Transverse colon (tissue), 4 donors: ENCODE measurements around the gene IGFBP7. TPM values are rescaled to one million over a fixed set of nuclear protein-coding genes. Genes with fewer than 3 reads are reported as not detected.

ENCODE experiments used
- DNase-seq: peaks from one replicate; pipeline ENCODE4 v3.0.0-alpha.2; 2019
- H3K27ac ChIP-seq, 4 donors: fragments of 200-600 bp; sonication (generic); 2 replicates each; pipeline ENCODE4 v1.5.1; 2016 to 2018; ENCODE audit warnings: inconsistent platforms in 4 of 4
- H3K27me3 ChIP-seq: fragments of 200-600 bp; sonication (generic); 2 replicates; pipeline ENCODE4 v1.5.1; 2017; ENCODE audit warnings: inconsistent platforms
- H3K36me3 ChIP-seq, 4 donors: fragments of 200-600 bp; sonication (generic); 2 replicates each; pipeline ENCODE4 v1.5.1; 2017 to 2019; ENCODE audit warnings: inconsistent platforms in 4 of 4
- H3K4me1 ChIP-seq, 4 donors: fragments of 200-600 bp; sonication (generic); 2 replicates each; pipeline ENCODE4 v1.5.1; 2017 to 2020; ENCODE audit warnings: inconsistent platforms in 4 of 4
- H3K4me3 ChIP-seq, 4 donors: fragments of 200-600 bp; sonication (generic); 1 replicate in 1 of 4; 2 replicates in 3 of 4; pipeline versions ENCODE4 v1.5.1 to v1.6.1; 2017 to 2019; ENCODE audit warnings: inconsistent platforms in 4 of 4
- H3K9me3 ChIP-seq, 2 donors: fragments of 200-600 bp; sonication (generic); 2 replicates each; pipeline ENCODE4 v1.5.1; 2017 to 2019; ENCODE audit warnings: inconsistent platforms in 2 of 2
- EP300 ChIP-seq: sonication (generic); formaldehyde crosslinking; IDR thresholded peaks from one replicate; pipeline ENCODE4 v1.6.1; 2017; ENCODE audit warnings: antibody characterized with exemption, low read depth
- POLR2A ChIP-seq: fragments of 450-650 bp; IDR thresholded peaks from one replicate; pipeline ENCODE4 v1.6.1; 2016; ENCODE audit warnings: antibody characterized with exemption, mild to moderate bottlenecking, moderate library complexity
- POLR2AphosphoS5 ChIP-seq, 3 donors: sonication (generic); formaldehyde crosslinking; IDR thresholded peaks; one replicate each; pipeline ENCODE4 v1.6.1; 2016; ENCODE audit warnings: antibody characterized with exemption in 3 of 3
- WGBS, 2 donors: methylation state at CpG; one replicate each; pipeline ENCODE4 v1.1.5; 2018; ENCODE audit warnings: low coverage in 1 of 2; 5-methylcytosine and 5-hydroxymethylcytosine counted together
- in situ Hi-C, 4 donors: fragments of 200-750 bp; cut with MboI; loops; one replicate each; pipeline versions ENCODE4 v1.15.0 to v1.15.1; 2017; ENCODE audit warnings: low sequenced_read_pairs in 3 of 4, low pct_ligation_motif_present in 1 of 4, low pct_unique_long_range_greater_than_20kb in 1 of 4
- intact Hi-C: fragments of 100-400 bp; cut with DNase I; formaldehyde crosslinking; loops from one replicate; pipeline ENCODE4 v1.15.1; 2023; ENCODE audit warnings: low total_unique reads
- total RNA-seq, 4 donors: library from RNA; depleted of rRNA; stranded (reverse); fragments of >200 nt; gene quantifications; one replicate each; pipeline ENCODE4 v1.1.0, GENCODE V29; 2016
- TF ChIP-seq, protein P1 (sequence below), 5 experiments: fragments of 200-600 bp in 3 of 5; fragments of 450-650 bp in 2 of 5; sonication (generic) in 3 of 5; IDR thresholded peaks; 1 replicate in 2 of 5; 2 replicates in 3 of 5; pipeline ENCODE4 v1.5.1; 2016 to 2017; ENCODE audit warnings: antibody characterized with exemption in 5 of 5, inconsistent platforms in 3 of 5, mild to moderate bottlenecking in 2 of 5, moderate library complexity in 1 of 5

Gene IGFBP7
- total RNA-seq, 4 donors from 2014 or later, result 96.1 to 646 (median 126) TPM

DNA sequence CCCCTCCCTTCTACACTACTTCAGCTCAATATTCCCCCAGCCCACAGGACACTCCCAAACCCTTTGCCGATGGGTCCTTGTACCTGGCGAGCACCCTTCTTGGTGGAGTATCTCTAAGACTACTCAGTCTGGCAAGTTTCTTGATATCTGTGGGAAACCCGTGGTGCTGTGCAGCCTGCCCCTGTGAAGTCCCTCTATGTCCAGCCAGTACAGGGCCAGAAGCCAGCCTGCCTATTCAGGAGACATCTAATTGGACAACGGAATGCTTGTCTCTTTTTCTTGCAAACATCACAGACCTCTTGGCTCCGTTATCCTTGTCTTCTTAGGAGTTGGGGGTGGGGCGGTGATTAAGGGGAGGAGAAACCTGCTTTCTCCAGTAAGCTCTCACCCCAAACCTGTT lies 3.7 kb upstream of the IGFBP7 start:
- TF ChIP-seq, protein P1, sequence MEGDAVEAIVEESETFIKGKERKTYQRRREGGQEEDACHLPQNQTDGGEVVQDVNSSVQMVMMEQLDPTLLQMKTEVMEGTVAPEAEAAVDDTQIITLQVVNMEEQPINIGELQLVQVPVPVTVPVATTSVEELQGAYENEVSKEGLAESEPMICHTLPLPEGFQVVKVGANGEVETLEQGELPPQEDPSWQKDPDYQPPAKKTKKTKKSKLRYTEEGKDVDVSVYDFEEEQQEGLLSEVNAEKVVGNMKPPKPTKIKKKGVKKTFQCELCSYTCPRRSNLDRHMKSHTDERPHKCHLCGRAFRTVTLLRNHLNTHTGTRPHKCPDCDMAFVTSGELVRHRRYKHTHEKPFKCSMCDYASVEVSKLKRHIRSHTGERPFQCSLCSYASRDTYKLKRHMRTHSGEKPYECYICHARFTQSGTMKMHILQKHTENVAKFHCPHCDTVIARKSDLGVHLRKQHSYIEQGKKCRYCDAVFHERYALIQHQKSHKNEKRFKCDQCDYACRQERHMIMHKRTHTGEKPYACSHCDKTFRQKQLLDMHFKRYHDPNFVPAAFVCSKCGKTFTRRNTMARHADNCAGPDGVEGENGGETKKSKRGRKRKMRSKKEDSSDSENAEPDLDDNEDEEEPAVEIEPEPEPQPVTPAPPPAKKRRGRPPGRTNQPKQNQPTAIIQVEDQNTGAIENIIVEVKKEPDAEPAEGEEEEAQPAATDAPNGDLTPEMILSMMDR (IDR thresholded peaks at IDR 0.05), result no peak
- no peak for TF ChIP-seq POLR2A
- TF ChIP-seq EP300, result no peak
- TF ChIP-seq POLR2AphosphoS5 (IDR thresholded peaks at IDR 0.05), result no peak

DNA sequence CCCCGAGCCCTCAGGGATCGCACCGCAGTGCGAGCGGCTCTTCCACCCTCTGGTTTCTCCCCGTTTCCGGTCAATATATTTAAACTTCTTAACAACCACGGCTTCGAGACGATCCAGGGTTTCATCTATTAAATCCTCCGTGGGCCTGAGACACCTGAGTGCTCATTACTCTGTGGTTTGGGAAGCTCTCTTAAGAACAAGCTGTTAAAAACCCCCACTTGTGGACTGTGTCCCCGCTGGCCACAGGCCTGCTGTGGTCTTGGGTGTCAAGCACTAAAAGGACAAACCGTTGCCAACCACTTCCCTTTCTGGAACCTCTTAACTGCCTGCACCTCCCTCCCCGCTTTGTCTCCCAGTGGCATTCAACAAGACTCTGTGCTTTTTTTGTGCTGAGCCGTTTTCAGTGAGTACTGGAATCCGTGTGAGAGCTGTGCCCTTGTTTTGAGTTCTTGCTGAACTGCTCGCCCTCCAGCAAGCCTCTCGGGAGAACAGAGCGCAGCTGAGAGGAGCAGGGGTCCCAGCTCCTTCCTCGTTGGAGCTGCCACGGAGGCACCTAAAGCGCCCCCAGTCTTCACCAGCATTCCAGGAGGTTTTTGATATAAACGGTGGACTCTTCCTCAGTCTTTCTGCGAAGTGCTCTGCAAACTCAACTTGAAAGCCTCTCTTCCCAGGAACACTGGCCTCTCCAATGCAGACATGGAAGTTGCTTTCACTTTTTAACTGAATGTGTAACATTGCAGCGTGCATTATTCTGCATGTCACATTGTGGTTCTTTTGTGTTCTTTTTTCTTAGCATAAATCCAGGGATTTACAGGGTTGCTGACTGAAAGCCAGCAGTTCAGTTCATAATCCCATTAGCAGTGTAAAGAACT lies 691 bp upstream of the IGFBP7 start:
- peaks cover 0 to 32% (median 9%) of the 10 kb centered on the region in 4 donors for H3K4me1 ChIP-seq
- no peaks in the 10 kb centered on the region for H3K9me3 ChIP-seq
- peaks cover 22% of the 10 kb centered on the region for H3K27me3 ChIP-seq
- WGBS, 2 donors, result 10 to 37% methylated on average over 3 to 25 of the region's 25 CpGs
- intact Hi-C loops (loop anchor here (5.0 kb wide), 1 partner anchor 74 kb away; no protein-coding TSS in a partner anchor), in situ Hi-C loops (no loop called here)
- DNase-seq, result peak; percentile 30
- TF ChIP-seq POLR2AphosphoS5 (IDR thresholded peaks at IDR 0.05), result no peak
- TF ChIP-seq POLR2A, result no peak
- TF ChIP-seq, protein P1 (IDR thresholded peaks at IDR 0.05), result no peak
- TF ChIP-seq EP300, result no peak
- H3K36me3 ChIP-seq, result no peaks in the 10 kb centered on the region
- H3K27ac ChIP-seq, result peak overlapping the region; percentile 87 to 93 (median 89)
- H3K4me3 ChIP-seq, result peak overlapping the region in 3 of 4 donors; percentile 55 to 83 (median 67)

More for the DNA sequence above, 3.7 kb upstream of the IGFBP7 start:
- H3K4me1 ChIP-seq, result peaks cover 6 to 35% (median 12%) of the 10 kb centered on the region in 4 donors
- H3K27me3 ChIP-seq, result peaks cover 13% of the 10 kb centered on the region
- intact Hi-C loops, result loop anchor here (5.0 kb wide), 1 partner anchor 77 kb away; no protein-coding TSS in a partner anchor
- in situ Hi-C loops, result no loop called here
- H3K9me3 ChIP-seq, result no peaks in the 10 kb centered on the region
- H3K4me3 ChIP-seq, result no peak overlapping the region
- no peak overlapping the region for H3K27ac ChIP-seq
- H3K36me3 ChIP-seq, result no peaks in the 10 kb centered on the region
- no peak for DNase-seq
- WGBS, 2 donors, result 84 to 100% methylated on average over 1 to 6 of the region's 6 CpGs

DNA sequence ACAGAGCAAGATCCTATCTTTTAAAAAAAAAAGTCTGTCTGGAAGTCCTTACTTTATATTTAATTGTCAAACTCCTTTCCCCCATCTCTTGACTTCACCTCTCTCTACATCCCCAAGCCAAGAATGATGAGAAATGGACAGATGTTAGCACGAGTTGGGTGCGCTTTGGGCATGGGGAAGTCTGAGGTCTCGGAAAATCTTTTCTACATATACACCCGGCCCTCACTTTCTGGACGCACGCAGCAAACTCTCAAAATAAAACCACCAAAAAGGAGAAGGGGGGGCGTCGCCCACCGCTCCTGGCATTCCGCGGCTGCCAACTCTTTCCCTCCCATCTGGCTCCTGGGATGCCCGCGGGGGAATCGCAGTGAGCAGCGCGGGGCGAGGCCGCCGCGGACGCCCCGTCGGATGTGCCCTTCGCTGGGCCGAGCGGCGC lies 756 bp downstream of the IGFBP7 start:
- Histone ChIP-seq H3K4me3 (peak overlapping the region; percentile 55 to 83 (median 71)), H3K4me1 (peaks cover 0 to 32% (median 9%) of the 10 kb centered on the region in 4 donors), H3K27me3 (peaks cover 22% of the 10 kb centered on the region), H3K27ac (peak overlapping the region; percentile 87 to 93 (median 89)), H3K36me3 (no peaks in the 10 kb centered on the region), H3K9me3 (no peaks in the 10 kb centered on the region)
- TF ChIP-seq, protein P1 (IDR thresholded peaks at IDR 0.05), result no peak
- TF ChIP-seq EP300, result no peak
- no peak for TF ChIP-seq POLR2A
- no peak for TF ChIP-seq POLR2AphosphoS5 (IDR thresholded peaks at IDR 0.05)
- no peak for DNase-seq
- intact Hi-C loops, result no loop called here
- in situ Hi-C loops, result no loop called here
- WGBS, 2 donors, result 9 to 25% methylated on average over 4 to 27 of the region's 27 CpGs

DNA sequence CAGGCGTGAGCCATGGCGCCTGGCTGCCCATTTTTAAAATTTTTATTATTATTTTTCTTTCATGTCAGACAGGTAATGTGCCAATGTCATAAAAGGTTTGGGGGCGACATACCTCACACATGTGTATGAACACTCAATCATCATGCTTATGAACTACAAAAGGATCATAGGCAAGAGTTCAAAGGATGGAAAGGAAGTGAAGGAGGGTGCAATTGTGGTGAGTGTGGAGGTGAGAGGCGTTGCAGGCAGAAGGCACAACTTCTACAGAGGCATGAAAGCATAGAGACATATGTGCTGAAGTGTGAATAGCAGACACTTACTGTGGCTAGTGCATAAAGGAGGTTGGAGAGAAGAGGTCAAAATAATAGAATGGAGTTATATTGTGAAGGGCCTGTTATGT lies 4.0 kb downstream of the IGFBP7 start:
- TF ChIP-seq, protein P1 (IDR thresholded peaks at IDR 0.05), result no peak
- TF ChIP-seq POLR2AphosphoS5 (IDR thresholded peaks at IDR 0.05) (no peak), EP300 (no peak)
- H3K4me1 ChIP-seq, result peaks cover 4 to 44% (median 18%) of the 10 kb centered on the region in 4 donors
- H3K27ac ChIP-seq, result peak overlapping the region in 3 of 4 donors; percentile 31 to 93 (median 88)
- in situ Hi-C loops, result no loop called here
- DNase-seq, result no peak
- H3K27me3 ChIP-seq, result peaks cover 22% of the 10 kb centered on the region
- no peaks in the 10 kb centered on the region for H3K9me3 ChIP-seq
- intact Hi-C loops, result no loop called here
- H3K4me3 ChIP-seq, result no peak overlapping the region
- no peaks in the 10 kb centered on the region for H3K36me3 ChIP-seq
- 82 to 91% methylated on average over 4 of the region's 4 CpGs for WGBS, 2 donors
